Panc1 (cell line): ENCODE measurements around the gene PBXIP1.

Experiments used
- CTCF ChIP-seq: fragments of 450-650 bp; IDR thresholded peaks from 2 replicates; pipeline ENCODE4 v1.5.1; 2017; ENCODE audit warnings: mild to moderate bottlenecking
- POLR2AphosphoS5 ChIP-seq: IDR thresholded peaks from 2 replicates; pipeline ENCODE4 v1.6.1; 2012; ENCODE audit warnings: mild to moderate bottlenecking, low read depth, low read length, moderate library complexity
- SIN3A ChIP-seq: IDR thresholded peaks from 2 replicates; pipeline ENCODE4 v1.6.1; 2012; ENCODE audit warnings: low read depth, mild to moderate bottlenecking, low read length, moderate library complexity, borderline replicate concordance; ENCODE audit not compliant: insufficient read depth

GRCh38 chr1:154962795-154963330, 7.0 kb upstream of the PBXIP1 start:
- no peak for TF ChIP-seq CTCF
- peak; percentile 2; the same call in 1 of the 2 replicates for TF ChIP-seq POLR2AphosphoS5
- TF ChIP-seq SIN3A: no peak
